Keratinocyte (primary cell): ENCODE data around the gene SYNC. TPM values are rescaled to one million over a fixed set of nuclear protein-coding genes. Genes with fewer than 3 reads are reported as not detected.

Source experiments
- DNase-seq: peaks from one replicate; pipeline ENCODE4 v3.0.0-alpha.2; 2011; ENCODE audit warnings: low read depth, missing footprints, low spot score
- FAIRE-seq: peaks from 2 replicates; lab custom pipeline; 2011; peaks lifted over from hg19 to GRCh38; lab: Jason Lieb, UNC
- H2AFZ ChIP-seq: 2 replicates; pipeline ENCODE4 v1.6.0; 2012; ENCODE audit warnings: low read length, control low read depth, inconsistent platforms; ENCODE audit not compliant: control insufficient read depth
- H3K27ac ChIP-seq: 2 replicates; pipeline ENCODE4 v1.5.1; 2011; ENCODE audit warnings: low read length; ENCODE audit not compliant: control insufficient read depth, insufficient read depth
- H3K27me3 ChIP-seq: 3 replicates; pipeline ENCODE4 v1.6.0; 2011; ENCODE audit warnings: low read length; ENCODE audit not compliant: control insufficient read depth, insufficient read depth; ENCODE audit errors: extremely low read depth
- H3K36me3 ChIP-seq, 2 experiments: 2 replicates in 1 of 2; 3 replicates in 1 of 2; pipeline ENCODE4 v1.5.1; 2011; ENCODE audit warnings: low read length in 2 of 2, mild to moderate bottlenecking in 1 of 2; ENCODE audit not compliant: control insufficient read depth in 2 of 2, insufficient read depth in 2 of 2; ENCODE audit errors: extremely low read depth in 1 of 2
- H3K4me1 ChIP-seq: 3 replicates; pipeline ENCODE4 v1.5.1; 2011; ENCODE audit warnings: low read length; ENCODE audit not compliant: control insufficient read depth, insufficient read depth; ENCODE audit errors: extremely low read depth
- H3K4me2 ChIP-seq: 3 replicates; pipeline ENCODE4 v1.6.0; 2011; ENCODE audit warnings: low read depth, low read length; ENCODE audit not compliant: control insufficient read depth, insufficient read depth; ENCODE audit errors: extremely low read depth
- H3K4me3 ChIP-seq, 3 experiments: fragments of 200-600 bp in 1 of 3; sonication (generic) in 1 of 3; 2 replicates in 2 of 3; 3 replicates in 1 of 3; pipeline ENCODE4 v1.5.1; 2011 to 2016; ENCODE audit warnings: low read length in 3 of 3, mild to moderate bottlenecking in 3 of 3, control low read depth in 2 of 3, inconsistent platforms in 1 of 3, low read depth in 1 of 3, mixed read lengths in 1 of 3, mixed run types in 1 of 3, moderate library complexity in 1 of 3; ENCODE audit not compliant: control insufficient read depth in 2 of 3, insufficient read depth in 2 of 3; ENCODE audit errors: extremely low read depth in 1 of 3
- H3K79me2 ChIP-seq: 2 replicates; pipeline ENCODE4 v1.6.0; 2012; ENCODE audit warnings: low read length; ENCODE audit not compliant: control insufficient read depth, insufficient read depth
- H3K9ac ChIP-seq: 3 replicates; pipeline ENCODE4 v1.6.0; 2011; ENCODE audit warnings: low read length; ENCODE audit not compliant: control insufficient read depth, insufficient read depth; ENCODE audit errors: extremely low read depth
- H3K9me1 ChIP-seq: 3 replicates; pipeline ENCODE4 v1.6.0; 2011; ENCODE audit warnings: low read length; ENCODE audit not compliant: control insufficient read depth, insufficient read depth; ENCODE audit errors: extremely low read depth
- H3K9me3 ChIP-seq: 2 replicates; pipeline ENCODE4 v1.5.1; 2012; ENCODE audit warnings: low read depth, low read length; ENCODE audit not compliant: control insufficient read depth
- H4K20me1 ChIP-seq: 3 replicates; pipeline ENCODE4 v1.6.0; 2011; ENCODE audit warnings: low read length; ENCODE audit not compliant: control insufficient read depth, insufficient read depth; ENCODE audit errors: extremely low read depth
- EZH2 ChIP-seq: IDR thresholded peaks from one replicate; pipeline ENCODE4 v1.6.1; 2012; ENCODE audit warnings: inconsistent platforms, mild to moderate bottlenecking, low read length, moderate library complexity
- dilution Hi-C: fragments of 300-500 bp; cut with MboI; formaldehyde crosslinking; loops from one replicate; pipeline ENCODE4 v1.7.0; 2020; ENCODE audit warnings: low sequenced_read_pairs; ENCODE audit not compliant: extremely low pct_ligation_motif_present
- polyA minus RNA-seq, 3 experiments: library from RNA; depleted of rRNA, polyadenylated mRNA; stranded (reverse); fragments of >200 nt; gene quantifications; 1 replicate in 1 of 3; 2 replicates in 1 of 3; 3 replicates in 1 of 3; pipeline ENCODE4 v1.2.3, GENCODE V29; 2011
- polyA plus RNA-seq, 5 experiments: library from polyadenylated mRNA; depleted of rRNA in 3 of 5; stranded (reverse) in 3 of 5; stranded (forward) in 1 of 5; unstranded in 1 of 5; fragments of >200 nt; gene quantifications; 1 replicate in 1 of 5; 2 replicates in 3 of 5; 3 replicates in 1 of 5; pipeline versions ENCODE4 v1.2.1 to v1.2.3, GENCODE V29; 2011 to 2012; ENCODE audit warnings: missing spikeins in 2 of 5, low read depth in 1 of 5, low replicate concordance in 1 of 5
- TF ChIP-seq, protein P1 (sequence below), 3 experiments: IDR thresholded peaks in 1 of 3; conservative IDR thresholded peaks in 1 of 3; optimal IDR thresholded peaks in 1 of 3; 2 replicates in 2 of 3; 3 replicates in 1 of 3; pipeline versions ENCODE3 to v1.5.1; 2011; ENCODE audit warnings: low read length in 3 of 3, mild to moderate bottlenecking in 3 of 3, moderate library complexity in 2 of 3, control low read depth in 1 of 3, inconsistent platforms in 1 of 3; ENCODE audit not compliant: insufficient read depth in 2 of 3; ENCODE audit errors: extremely low read depth in 1 of 3

Gene SYNC
- polyA plus RNA-seq, result 11.2 to 12.0 TPM (median 11.2 TPM) in 3 replicates
- polyA plus RNA-seq (2011; ENCODE audit: low read depth), result 2.0 TPM
- polyA plus RNA-seq (2011; cell fraction: cytosol; rRNA removed), result 14.5 and 17.2 TPM in 2 replicates
- 12.3 and 14.8 TPM in 2 replicates for polyA plus RNA-seq (2011; cell fraction: nucleus; rRNA removed)
- polyA plus RNA-seq (2012; ENCODE audit: low replicate concordance), result 1.3 and 12.0 TPM in 2 replicates
- polyA minus RNA-seq, result 9.7 to 19.1 TPM (median 14.7 TPM) in 3 replicates
- 16.7 TPM for polyA minus RNA-seq (2011; cell fraction: cytosol; rRNA and poly(A)+ RNA removed)
- 2.8 and 8.0 TPM in 2 replicates for polyA minus RNA-seq (2011; cell fraction: nucleus; rRNA and poly(A)+ RNA removed)

DNA sequence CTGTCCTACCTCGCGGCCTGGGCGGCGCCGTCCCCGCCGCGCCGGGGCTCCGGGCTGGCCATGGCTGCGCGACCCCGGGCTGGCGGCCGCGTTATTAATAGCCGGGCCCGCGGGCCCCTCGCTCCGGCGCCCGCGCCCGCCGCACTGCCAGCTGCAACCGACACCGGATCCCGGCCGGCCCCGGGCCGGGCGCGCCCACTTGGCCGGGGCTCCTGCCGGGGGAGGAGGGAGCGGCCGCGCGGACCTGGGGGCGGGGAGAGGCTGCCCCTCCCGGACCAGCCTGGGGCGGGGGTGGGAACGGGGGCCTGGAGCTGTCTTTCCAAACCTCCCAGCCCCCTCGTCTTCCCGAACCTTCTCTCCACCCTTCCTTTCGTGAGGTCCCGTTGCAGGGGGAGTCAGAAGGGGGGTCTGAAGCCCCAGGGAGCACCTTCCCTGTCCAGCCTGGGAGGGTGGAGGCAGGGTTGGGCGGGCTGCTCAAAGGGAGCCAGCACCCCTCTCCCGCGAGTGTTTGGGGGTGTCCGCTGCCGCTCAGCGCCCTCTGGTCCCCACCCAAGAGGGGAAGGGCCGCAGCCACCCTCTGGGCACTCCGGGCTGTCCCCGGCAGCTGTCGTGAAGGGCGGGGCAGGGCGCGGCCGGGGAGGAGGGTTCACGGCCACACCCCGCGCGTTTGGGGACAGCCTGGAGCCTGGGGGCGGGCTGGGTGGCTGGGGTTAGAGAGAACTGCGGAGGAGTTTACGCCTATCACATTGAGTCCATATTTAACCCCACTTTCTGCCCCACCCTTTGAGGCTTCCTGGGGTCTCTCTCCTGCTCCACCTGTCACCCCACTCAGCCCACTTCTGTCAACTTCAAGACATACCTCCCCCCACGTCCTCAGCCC lies at the start of gene SYNC:
Gene SYNC, minus strand, starts transcription at position 172 of the 880 bp plus-strand sequence. Its CDS starts 110 bp downstream, at position 62.
- Histone ChIP-seq H3K4me2 (peak within 1 kb of the TSS; percentile 89), H3K79me2 (no peaks in the 10 kb centered on the region), H3K27me3 (no peaks in the 10 kb centered on the region), H3K4me1 (peaks cover 23% of the 10 kb centered on the region), H2AFZ (peak within 1 kb of the TSS; percentile 82), H3K36me3 (no peaks in the 10 kb centered on the region), H3K27ac (peak within 1 kb of the TSS; percentile 59), H3K9ac (peak within 1 kb of the TSS; percentile 66), H3K9me3 (no peaks in the 10 kb centered on the region), H3K4me3 (peak within 1 kb of the TSS; percentile 54 to 74 (median 62)), H4K20me1 (no peaks in the 10 kb centered on the region), H3K9me1 (no peaks in the 10 kb centered on the region)
- dilution Hi-C loops, result no loop called here
- FAIRE-seq (no peak), DNase-seq (no peak)
- TF ChIP-seq, protein P1, sequence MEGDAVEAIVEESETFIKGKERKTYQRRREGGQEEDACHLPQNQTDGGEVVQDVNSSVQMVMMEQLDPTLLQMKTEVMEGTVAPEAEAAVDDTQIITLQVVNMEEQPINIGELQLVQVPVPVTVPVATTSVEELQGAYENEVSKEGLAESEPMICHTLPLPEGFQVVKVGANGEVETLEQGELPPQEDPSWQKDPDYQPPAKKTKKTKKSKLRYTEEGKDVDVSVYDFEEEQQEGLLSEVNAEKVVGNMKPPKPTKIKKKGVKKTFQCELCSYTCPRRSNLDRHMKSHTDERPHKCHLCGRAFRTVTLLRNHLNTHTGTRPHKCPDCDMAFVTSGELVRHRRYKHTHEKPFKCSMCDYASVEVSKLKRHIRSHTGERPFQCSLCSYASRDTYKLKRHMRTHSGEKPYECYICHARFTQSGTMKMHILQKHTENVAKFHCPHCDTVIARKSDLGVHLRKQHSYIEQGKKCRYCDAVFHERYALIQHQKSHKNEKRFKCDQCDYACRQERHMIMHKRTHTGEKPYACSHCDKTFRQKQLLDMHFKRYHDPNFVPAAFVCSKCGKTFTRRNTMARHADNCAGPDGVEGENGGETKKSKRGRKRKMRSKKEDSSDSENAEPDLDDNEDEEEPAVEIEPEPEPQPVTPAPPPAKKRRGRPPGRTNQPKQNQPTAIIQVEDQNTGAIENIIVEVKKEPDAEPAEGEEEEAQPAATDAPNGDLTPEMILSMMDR (optimal IDR thresholded peaks at IDR 0.05 in 1 of 3, IDR thresholded peaks at IDR 0.05 in 1 of 3, conservative IDR thresholded peaks at IDR 0.05 in 1 of 3; ENCODE audit: extremely low read depth in 1 of 3, insufficient read depth in 2 of 3, low read length in 3 of 3), result no peak
- TF ChIP-seq EZH2, result no peak

DNA sequence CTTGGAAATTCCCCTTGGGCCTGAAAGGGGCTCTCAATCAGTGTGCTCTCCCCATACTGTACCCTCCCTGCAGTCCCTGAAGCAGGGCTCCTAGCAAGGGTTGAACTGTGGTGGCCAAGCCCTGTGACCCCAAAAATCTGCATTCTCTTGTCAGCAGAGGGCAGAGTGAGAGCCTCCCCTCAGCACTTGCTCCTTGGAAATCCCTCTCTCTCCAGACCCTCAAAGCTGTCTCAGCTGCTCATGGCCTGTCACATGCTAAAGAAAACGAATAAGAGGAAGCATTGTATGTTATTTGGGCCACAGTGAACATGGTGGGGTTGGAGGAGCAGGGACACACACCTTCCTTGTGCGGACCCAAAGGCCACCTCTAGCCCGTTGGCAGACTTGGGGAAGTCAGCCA lies 47.2 kb upstream of the SYNC start:
- Histone ChIP-seq H3K9me3 (no peaks in the 10 kb centered on the region), H3K27me3 (no peaks in the 10 kb centered on the region), H3K9ac (no peak overlapping the region), H3K4me1 (peaks cover 4% of the 10 kb centered on the region), H3K4me3 (no peak overlapping the region), H3K4me2 (no peak overlapping the region), H4K20me1 (peaks cover 5% of the 10 kb centered on the region), H3K36me3 (peaks cover 5 to 15% of the 10 kb centered on the region in 2 experiments), H3K27ac (no peak overlapping the region), H3K79me2 (peaks cover 63% of the 10 kb centered on the region), H3K9me1 (peaks cover 2% of the 10 kb centered on the region), H2AFZ (no peak overlapping the region)
- FAIRE-seq (no peak), DNase-seq (no peak)
- dilution Hi-C loops, result no loop called here
- TF ChIP-seq, protein P1 (optimal IDR thresholded peaks at IDR 0.05 in 1 of 3, IDR thresholded peaks at IDR 0.05 in 1 of 3, conservative IDR thresholded peaks at IDR 0.05 in 1 of 3; ENCODE audit: extremely low read depth in 1 of 3, insufficient read depth in 2 of 3, low read length in 3 of 3), result no peak
- no peak for TF ChIP-seq EZH2
